Fibroblast of skin of scalp (primary cell): ENCODE data around the gene LEMD1.

Source experiments
- DNase-seq: peaks from one replicate; pipeline ENCODE4 v3.0.0-alpha.2; 2013

The LEMD1 gene

DNA sequence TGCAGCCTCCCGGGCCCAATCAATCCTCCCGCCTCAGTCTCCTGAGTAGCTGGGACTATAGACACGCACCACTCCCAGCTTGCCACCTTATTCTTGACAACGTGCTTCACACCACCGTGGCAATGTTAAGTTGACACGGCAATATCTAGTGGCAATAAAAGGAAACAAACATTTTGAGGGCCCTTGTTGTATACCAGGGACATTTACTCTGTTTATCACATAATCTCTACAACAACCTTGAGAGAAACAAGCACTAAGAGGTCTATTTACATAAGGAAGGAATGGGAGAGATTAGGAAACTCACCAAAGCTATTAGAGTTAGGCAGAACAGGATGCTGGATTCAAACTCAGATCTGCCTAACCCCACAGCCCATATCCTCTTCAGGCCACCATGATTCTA lies 68.2 kb downstream of the LEMD1 start:
- DNase-seq, result no peak

DNA sequence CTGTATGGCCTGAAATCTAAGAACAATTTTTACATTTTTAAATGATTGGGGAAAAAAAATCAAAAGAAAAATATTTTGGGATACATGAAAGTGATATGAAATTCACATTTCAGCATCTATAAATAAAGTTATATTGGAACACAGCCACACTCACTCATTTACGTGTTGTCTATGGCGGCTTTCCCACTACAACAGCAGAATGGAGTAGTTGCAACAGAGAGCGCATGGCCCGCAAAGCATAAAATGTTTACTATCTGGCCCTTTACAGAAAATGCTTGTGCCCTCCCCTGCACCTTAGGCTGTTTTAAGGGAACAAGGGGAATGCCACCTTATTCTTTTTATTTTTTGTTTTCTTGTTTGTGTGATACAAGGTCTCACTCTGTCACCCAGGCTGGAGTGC lies 68.7 kb downstream of the LEMD1 start:
- no peak for DNase-seq

DNA sequence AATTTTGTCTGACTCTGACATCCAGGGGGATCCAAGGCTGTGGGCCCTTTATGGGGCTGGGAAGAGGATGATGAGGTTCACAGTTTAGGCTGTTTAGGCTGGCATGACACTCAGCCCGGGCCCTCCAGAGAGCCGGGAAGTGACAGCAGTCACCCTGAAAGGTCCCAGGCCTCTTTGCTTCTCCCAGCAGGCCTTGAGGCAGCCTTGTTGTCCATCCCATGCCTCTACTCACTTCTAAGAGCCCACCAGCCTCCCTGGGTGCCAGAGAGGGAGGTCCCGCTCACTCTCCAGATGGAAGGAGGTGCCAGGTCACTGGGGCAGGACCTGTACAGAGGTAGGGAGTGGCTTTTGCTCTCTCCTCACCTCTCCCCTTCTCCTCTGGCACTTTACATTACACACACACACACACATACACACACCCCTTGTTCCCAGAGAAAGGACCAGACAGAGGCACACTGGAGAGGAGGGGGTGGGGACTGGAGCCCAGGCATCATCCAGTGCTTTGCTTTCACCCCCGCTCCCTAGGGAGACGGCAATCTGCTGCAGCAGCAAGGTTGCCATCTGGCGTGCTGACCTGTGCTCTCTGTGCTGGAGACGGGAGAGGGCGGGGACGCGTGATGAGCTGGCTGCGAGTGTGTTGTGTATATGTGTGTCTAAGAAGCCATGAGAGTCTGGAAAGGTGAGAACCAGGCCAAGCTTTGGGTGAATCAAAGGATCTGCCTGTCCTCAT lies 69.7 kb downstream of the LEMD1 start:
- peak; percentile 22 for DNase-seq

GRCh38 chr1:205350691-205351141 lies 71.1 kb downstream of the LEMD1 start:
- no peak for DNase-seq

DNA sequence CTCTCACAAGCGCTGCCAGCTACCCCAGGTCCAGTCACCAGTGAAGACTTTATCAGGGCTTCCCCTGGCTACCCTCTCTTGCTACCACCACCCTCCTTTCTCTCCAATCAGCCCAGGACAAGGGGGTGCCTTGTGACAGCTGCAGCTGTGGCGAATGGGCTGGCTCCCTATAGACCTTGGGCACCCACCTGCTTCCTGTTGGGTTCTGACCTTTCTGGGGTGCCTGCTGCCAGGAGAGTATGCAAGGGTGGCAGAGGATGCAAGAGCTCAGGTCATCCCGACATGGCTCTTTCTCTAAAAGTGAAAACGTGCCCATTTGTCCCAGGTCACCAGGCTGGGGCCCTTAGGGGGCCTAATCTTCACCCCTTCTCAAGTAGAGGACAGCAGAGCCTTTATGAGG lies 71.7 kb downstream of the LEMD1 start:
- no peak for DNase-seq

DNA sequence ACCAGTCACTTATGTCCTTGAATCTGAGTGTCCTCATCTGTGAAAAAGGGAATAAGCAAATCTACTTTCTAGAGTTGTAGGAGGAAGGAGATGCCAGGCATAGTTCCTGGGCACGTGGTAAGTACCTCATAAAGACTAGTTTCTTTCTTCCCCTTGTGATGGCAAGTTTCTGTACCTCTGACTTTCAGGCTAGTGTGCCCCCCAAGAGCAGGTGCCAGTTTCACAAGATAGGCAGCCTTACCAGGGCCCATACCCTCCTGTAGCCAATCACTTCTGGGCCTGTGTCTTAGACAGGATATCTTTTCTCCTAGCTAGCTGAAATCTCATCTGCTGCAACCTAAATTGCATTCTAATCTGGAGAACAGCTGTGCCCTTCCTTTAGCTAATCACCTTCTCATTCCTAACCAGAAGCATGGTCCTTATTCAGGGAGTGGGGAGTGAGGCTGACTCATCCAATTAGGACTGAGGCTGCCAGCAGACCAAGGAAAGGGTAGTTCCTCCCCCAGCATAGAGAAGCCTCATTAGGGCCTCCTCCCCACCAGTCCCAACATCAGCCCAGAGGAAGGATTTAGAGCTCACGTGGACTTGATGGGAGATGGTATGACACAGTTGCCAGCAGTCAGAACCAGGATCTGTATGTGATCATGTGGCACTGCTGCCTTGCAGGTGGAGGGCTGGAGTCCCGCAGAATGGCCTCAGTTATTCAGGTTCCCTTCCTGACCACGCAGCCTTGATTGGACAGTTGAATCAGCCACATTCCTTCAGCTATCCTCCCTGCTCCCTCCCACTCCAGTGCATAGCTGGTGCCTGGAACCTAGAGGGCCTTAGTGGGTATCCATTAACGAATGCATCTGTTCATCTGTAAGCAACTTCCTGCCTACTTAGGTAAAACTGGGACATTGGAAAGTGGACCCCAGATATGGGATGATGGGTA lies 73.0 kb downstream of the LEMD1 start:
- DNase-seq, result no peak

DNA sequence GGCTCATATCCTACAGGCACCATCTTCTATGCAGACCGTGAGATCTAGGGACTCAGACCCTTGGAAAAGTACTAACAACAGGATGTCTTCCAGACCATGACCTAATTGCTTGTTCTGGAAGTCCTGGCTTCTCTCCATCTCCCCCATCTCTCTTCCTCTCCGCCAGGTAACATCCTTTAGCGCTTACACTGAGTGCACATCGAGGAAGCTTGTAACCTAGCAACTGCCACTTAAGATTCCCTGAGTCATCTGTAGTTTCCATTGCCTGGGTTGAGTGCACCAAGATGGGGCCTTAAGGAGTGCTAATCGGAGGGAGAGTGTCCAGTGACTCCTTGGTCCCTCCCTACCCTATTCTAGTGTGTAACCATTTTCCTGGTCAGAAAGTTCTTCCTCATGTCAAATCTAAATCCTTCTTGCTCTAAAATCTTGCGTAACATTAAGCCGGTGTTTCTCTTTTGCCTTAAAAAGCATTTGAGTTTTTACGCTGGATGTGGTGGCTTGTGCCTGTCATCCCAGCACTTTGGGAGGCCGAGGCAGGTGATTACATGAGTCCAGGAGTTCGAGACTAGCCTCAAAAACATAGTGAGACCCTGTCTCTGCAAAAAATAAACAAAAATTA lies 74.8 kb downstream of the LEMD1 start:
- no peak for DNase-seq

DNA sequence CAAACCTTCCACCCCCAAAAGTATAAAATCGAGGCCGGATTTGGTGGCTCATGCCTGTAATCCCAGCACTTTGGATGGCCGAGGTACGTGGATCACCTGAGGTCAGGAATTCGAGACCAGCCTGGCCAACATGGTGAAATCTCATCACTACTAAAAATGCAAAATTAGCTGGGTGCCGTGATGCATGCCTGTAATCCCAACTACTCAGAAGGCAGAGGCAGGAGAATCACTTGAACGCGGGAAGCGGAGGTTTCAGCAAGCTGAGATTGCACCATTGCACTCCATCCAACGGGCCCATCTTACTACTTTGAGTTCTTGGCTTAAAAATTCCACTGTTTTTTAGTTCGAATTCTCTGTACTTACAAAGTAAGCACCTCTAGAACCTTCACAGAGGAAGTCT lies 76.1 kb downstream of the LEMD1 start:
- no peak for DNase-seq

DNA sequence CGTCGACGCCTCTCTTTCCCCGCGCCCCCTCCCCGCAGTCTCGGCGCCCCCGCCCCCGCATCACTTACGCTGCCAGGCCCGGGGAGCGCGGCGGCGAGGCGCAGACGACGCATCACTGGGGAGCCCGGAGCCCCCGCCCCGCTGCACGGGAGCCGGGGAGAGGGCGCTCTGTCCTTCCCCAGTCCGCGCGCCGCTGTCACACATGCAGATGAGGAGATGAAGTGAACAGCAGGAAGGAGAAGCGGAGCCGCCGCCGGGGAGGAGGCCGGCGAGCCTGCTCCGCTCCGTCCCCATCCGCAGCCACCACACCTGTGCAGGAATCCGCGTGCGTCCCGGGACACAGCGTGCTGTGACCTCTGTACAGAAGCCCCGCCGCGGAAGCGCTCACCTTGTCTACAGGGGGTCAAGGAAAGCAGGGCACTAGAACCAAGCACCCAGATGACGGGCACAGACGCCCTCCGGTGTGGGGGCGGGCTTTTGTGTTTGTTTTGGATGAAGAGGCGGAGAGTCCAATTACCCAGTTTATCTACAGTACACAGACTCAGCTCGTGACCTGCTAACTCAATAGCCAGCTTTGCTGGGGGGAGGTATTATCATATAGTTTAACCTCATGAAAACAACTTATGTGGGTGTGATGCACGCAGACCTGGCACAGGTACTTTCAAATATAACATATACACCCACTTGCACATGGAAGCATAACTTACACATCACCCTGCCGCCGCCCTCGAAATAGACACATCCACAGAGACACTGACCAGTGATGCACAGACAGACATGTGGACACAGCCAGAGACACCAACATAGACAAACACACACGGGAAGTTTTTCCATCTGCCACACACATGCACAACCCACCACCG lies 77.6 kb downstream of the LEMD1 start:
- peak; percentile 14 for DNase-seq

- DNase-seq, result no peak
These were observed 78.3 kb downstream of the LEMD1 start for GRCh38 chr1:205343431-205344065.

DNA sequence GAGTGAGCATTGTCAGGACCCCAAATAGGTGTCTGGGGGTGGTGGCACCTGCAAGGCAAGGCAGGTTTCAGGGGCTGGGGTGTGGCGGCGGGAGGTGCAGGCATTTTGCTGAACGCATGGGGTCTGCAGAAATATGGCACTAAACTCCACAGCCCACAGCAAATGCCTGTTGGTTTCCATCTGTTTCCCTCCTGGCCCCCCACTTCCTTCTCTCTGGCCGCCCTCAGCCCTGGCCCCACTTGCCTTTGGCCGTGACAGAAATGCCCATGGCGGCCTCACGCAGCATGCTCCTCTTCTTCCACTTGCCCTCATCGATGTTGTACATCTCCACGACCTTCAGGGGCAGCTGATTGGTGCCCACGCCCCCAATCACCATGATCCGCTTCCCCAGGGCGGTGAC lies 78.9 kb downstream of the LEMD1 start:
- no peak for DNase-seq

DNA sequence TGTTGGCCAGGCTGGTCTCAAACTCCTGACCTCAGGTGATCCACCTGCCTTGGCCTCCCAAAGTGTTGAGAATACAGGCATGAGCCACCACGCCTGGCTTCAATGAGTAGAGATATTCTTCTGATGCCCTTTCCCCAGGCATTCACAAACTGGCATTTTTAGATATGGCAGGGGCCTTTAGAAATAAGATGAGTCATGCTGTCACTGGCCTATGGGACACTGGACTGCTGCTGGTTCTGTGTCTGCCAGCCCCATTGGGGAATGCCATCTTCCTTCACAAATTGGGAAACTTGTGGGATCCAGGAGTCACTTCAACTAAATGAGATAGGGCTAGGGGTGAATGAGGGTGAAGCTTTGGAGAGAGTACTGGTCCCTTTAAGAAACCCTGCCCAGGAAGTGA lies 81.2 kb downstream of the LEMD1 start:
- DNase-seq, result no peak

DNA sequence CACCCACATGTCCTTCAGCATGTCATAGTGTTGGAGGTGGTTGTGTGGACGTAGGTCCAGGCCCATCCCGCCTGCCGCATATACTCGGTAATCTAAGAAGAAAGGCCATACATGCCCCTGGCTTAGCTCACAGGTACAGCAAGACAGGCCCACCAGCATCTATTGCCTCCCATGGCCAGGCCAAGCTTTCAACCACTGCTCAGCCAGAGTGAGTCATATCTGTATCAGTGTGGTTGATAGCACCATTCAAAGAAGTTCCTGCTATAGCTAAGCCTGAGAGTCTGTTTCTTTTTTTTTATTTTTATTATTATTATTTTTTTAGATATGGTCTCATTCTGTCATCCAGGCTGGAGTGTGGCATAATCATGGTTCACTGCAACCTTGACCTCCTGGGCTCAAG lies 82.1 kb downstream of the LEMD1 start:
- no peak for DNase-seq

- no peak for DNase-seq
These were observed 82.6 kb downstream of the LEMD1 start for GRCh38 chr1:205339197-205339702.

- DNase-seq, result no peak
These were observed 83.8 kb downstream of the LEMD1 start for GRCh38 chr1:205338011-205338410.

DNA sequence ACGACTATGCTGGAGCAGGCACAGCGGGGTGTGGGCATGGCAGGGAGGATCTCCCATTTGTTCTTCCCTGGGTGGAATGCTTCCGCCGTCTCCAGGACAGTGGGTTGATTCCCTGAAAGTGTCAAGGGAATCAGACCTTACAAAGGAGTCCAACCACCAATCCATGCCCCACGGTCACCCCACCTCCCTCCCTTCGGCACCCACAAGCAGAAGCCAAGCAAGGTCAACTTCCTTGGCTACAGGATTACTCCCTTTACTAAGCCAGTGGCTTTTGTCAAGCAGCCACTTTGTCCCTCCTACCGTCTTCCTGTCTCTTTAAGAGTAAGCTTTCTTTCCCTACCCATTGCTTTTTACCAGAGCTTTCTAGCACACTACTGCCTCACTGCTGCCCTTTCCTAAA lies 84.4 kb downstream of the LEMD1 start:
- DNase-seq, result no peak

- peak; percentile 67 for DNase-seq
These were observed 86.2 kb downstream of the LEMD1 start for GRCh38 chr1:205335692-205336091.

GRCh38 chr1:205332015-205332791 lies 89.7 kb downstream of the LEMD1 start:
- no peak for DNase-seq
